Globus pallidus (tissue), 1 donor: Measurements from ENCODE around the gene EHMT1.

Experiments used
- DNase-seq: peaks from one replicate; pipeline ENCODE4 v3.0.0-alpha.2; 2015; ENCODE audit warnings: low spot score

The EHMT1 gene

DNA sequence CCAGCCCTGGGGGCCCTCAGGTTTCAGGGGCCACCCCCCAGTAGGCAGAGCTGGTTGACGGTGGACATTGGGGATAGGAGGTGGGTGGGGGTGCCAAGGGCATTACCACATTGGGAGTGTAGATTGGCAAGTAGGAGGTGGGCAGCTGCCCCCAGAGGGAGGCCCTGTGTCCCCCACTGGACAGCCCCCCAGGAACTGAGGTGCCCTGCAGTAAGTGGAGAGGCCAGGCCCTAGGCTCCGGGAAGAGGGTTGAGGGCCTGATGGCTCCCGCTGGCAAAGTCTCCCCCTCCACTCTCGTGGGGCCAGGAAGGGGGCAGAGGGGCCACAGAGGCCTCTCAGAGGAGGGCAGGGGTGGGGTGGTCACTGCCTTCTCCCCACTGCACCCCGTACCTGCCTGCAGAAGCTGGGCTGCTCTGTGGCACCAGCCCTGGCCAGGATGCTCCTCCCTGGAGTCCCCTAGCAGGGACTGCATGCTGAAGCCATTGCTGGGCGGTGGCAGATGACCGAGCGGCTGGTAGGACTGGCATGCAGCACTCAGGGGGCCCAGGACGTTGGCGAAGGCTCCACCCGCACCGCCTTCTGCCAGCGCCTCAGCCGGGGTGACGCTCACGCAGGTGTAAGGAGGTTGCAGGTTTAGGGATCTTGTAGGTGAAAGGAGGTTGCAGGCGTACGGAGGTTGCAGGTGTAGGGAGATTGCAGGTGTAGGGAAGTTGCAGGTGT is 169.1 kb downstream of the EHMT1 start:
- no peak for DNase-seq

DNA sequence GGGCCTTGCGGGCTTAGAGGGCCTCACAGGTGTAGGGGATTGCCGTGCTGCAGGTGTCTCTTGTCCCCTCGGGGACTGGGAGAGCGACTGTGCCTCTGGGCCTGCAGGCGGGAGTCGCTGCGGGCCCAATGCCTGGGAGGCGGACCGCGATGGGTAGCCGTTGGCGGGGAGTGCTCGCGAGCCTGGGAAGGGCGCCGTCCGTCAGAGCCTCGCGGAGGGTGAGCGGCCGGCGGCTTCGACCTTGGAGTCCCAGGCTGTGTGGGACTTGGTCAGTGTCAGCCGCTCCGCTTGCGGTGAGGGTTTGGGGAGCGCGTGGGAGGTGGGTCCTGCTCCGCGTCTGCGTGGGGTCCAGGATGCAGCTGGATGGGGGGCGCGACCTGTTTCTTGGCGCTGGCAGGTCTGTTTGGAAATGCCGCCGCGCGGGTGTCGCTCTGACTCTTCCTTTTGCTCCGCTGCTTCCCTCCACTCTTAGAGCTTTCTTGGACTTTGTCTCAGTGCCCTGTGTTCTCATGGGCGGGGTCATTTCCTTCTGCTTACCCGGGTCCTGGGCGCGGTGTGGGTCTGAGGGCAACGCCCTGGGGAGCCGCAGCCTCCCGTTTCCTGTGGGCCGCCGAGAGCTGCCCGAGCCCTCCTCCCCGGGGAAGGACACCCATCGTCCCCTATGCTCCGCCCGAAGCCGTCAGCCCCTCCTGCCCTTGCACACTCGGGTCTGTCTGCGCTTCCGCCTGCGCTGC is 169.9 kb downstream of the EHMT1 start:
- no peak for DNase-seq

DNA sequence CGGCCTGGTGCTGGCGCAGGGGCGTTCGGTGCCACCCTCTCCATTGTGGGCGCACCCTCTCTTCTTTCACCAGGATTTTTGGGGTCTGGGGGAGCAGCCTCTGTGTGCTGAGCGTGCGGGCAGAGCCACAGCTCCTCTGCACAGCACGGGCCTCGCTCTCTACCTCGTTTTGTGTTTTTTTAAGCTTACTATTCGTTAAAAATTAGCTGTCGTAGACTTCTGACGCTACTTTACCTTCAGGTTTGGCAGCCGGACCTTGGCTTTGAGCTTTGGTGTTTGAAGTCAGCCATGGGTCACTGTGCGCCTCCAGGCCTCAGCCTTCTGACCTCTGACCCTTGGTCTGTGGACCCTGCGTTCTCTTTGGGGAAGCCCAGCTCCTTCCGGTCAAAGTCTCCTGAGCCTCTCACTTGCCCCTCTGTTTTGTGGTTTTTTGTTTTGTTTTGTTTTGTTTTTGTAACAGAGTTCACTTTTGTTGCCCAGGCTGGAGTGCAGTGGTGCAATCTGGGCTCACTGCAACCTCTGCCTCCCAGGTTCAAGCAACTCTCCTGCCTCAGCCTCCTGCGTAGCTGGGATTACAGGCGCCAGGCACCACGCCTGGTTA is 170.6 kb downstream of the EHMT1 start:
- DNase-seq = no peak

DNA sequence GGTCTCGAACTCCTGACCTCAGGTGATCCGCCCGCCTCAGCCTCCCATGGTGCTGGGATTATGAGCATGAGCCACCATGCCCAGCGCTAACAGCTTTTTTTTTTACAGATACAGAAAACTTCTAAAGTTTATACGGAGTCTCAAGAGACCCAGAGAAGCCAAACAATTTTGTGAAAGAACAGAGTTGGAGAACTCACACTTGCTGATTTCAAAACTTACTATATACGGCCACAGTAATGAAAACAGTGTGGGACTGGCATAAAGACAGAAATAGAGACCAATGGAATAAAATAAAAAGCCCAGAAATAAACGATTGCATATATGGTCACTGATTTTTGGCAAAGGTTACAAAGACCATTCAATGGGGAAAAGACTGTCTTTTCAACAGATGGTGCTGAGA is 173.1 kb downstream of the EHMT1 start:
- DNase-seq = no peak

DNA sequence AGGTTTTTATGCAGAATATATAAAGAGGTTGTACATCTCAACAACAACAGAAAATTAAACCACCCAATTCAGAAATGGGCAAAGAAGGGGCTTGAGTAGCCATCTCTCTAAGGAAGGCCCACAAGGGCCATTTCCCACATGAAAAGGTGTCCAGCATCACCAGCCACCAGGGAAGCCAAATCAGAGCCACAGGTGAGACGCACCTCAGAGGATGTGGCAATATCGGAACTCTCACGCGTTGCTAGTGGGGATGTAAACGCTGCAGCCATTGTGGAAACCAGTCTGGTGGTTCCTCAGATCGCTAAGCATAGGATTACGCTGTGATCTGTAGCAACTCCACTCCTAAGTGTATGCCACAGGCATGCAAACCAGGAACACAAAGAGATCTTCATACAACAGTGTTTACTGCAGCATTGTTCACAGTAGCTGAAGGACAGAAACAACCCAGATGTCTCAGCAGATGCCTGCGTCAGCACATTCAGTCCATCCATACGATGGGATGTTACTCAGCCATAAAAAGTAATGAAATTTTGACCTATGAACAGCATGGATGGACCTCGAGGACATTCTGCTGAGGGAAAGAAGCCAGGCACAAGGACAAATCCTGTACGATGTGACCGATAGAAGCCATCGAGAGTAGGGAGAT is 174.5 kb downstream of the EHMT1 start:
- DNase-seq = peak; percentile 78

GRCh38 chr9:137795156-137795666 is 176.4 kb downstream of the EHMT1 start:
- DNase-seq = no peak

GRCh38 chr9:137797206-137798120 is 178.7 kb downstream of the EHMT1 start:
- DNase-seq = no peak

DNA sequence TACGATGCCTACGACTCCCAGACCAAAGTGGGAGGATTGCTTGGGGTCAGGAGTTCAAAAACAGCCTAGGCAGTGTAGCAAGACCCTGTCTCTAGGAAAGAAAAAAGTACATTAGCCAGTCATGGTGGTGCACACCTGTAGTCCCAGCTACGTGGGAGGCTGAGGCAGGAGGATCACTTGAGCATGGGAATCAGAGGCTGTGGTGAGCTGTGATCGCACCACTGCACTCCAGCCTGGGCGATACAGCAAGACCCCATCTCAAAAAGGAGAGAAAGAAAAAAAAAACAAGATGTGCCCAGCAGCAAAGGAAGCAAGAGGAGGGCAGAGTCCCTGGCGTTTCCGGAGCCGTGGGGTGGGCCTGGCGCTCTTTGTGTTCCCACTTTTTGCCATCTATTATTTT is 179.3 kb downstream of the EHMT1 start:
- no peak for DNase-seq

GRCh38 chr9:137798901-137799629 is 180.3 kb downstream of the EHMT1 start:
- no peak for DNase-seq

DNA sequence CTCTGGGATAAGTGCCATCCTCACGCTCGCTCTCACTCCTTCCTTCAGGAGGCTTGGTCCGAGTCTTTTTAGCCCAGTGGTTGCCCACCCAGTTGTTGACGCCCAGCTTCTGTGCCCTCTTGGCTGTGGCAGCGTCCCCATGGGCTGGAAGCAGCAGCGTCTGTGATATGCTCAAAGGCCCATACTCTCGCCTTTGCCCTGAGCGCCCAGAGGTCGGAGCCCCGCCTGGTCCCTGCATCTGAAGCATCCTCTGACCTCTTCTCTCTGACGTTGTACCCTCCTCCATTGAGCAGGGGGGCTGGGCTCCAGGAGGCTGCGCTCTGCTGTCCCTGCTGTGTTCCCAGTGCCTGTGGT is 180.8 kb downstream of the EHMT1 start:
- no peak for DNase-seq

GRCh38 chr9:137800196-137801022 is 181.6 kb downstream of the EHMT1 start:
- DNase-seq = no peak

- DNase-seq = no peak
Observed at GRCh38 chr9:137801023-137801319, 182.2 kb downstream of the EHMT1 start.

DNA sequence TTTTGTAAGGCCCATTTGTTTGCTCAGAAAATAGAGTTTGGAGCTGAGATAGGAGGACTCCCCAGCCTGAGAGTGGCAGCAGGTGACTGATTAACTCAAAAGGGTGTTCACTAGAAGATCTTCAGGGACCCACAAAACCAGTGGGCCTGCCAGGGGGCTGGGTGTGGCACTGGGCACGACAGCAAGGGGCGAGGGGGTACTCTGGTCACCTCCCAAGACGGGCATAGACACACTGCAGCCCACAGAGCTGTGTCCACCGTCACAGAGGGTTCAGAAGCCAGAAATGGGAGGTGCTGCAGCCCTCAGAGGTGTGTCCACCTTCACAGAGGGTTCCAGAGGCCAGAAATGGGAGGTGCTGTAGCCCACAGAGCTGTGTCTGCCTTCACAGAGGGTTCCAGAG is 183.2 kb downstream of the EHMT1 start:
- no peak for DNase-seq

DNA sequence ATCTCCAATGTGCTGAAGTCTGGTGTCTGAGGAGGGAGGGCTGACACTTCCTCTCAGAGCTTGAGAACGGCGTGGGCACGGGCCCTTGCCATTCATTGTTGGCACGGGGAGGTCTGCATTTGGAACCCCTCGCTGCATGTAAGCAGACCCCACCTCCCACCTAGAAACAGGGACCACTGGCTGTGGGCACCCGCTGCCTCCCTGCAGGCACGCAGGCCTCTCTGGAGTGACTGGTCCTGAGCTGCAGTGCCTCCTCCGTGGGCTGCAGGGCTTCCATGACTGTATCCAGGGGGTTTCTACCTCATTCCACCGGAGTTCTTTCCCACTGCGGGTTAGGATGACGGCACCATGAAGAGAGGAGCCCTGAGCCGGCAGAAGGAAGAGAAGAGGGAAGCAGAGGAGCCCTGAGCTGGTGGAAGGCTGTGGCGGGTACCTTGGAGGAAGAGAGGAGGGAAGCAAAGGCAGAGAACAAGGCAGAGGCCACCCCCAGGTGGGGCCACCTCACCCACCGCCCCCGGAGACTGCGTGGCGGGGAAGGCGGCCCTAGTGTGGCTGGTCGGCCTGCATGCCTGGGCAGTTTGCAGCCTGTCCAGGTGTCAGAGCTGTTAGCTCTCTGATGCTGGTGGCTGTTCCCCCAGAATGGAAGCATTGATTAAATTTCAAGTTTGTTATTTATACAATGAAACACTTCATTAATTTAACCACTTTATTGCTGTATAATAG is 183.9 kb downstream of the EHMT1 start:
- no peak for DNase-seq

- no peak for DNase-seq
Observed at GRCh38 chr9:137804908-137805630, 186.3 kb downstream of the EHMT1 start.

- no peak for DNase-seq
Observed at GRCh38 chr9:137807721-137808703, 189.2 kb downstream of the EHMT1 start.

GRCh38 chr9:137809040-137809576 is 190.3 kb downstream of the EHMT1 start:
- DNase-seq = no peak
